NCI-H146 (cell line): ENCODE data around the gene TEX44.
A peak's percentile ranks its signal among the peaks of the same experiment; 100 is the strongest.

ENCODE experiments used
- DNase-seq: peaks from one replicate; lab custom pipeline; 2025; lab: John Stamatoyannopoulos, UW

TEX44 gene

DNA sequence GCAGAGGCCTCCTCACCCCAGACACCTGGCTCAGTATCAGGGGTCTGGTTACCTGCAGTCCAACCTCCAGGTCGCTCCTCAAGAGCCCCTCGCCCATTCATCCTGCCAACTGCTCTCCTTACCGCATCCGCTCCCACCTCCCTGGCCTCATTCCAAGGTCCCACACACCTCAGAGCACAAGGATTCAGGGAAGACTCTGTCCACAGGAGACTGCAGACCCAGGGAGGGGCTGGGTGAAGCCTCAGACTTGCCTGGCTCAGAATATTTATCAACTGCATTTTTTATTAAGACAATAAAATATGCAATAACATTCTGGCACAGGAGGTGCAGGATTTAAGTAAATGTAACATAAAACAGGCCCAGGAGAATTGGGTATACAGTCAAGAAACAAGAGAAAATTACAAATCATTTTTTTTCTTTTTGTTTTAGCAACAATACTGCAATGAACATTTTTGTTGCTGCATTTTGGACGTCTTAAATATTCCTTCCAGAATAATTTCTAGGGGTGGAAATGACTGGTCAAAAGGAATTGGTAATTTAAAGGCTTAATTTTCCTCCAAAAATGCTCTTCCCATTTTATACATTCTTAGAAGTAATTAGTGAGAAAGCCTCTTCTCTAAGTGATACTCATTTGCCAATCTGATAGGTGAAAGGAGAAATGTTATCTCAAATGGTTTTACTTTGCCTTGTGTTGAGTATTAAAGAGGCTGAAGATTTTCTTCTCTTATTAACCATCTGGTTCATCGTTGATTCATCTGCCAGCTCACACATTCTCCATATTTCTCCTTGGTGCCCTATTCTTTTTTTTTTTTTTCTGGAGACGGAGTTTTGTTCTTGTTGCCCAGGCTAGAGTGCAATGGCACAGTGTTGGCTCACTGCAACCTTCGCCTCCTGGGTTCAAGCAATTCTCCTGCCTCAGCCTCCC lies 42.5 kb downstream of the TEX44 start:
- DNase-seq: no peak

GRCh38 chr2:231640241-231640640 lies 47.6 kb downstream of the TEX44 start:
- DNase-seq: no peak

GRCh38 chr2:231640641-231641111 lies 48.0 kb downstream of the TEX44 start:
- DNase-seq: no peak

- DNase-seq: peak; percentile 76
These were observed 50.2 kb downstream of the TEX44 start for GRCh38 chr2:231642631-231643494.

DNA sequence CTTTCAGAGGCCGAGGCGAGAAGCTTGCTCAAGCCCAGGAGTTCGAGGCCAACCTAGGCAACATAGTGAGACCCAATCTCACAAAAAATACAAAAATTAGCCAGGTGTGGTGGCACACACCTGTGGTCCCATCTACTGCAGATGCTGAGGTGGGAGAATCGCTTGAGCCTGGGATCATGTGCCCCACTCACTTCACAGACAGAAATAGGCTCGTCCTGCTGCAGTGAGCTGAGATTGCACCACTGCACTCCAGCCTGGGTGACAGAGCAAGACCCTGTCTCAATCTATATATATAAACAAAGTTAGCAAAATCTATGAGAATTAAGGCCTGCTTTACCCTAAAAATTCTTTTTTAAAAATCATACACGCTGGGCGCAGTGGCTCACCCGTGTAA lies 50.8 kb downstream of the TEX44 start:
- no peak for DNase-seq
